SK-N-MC (cell line): ENCODE measurements around the gene CREB3L2.

Source experiments
- EZH2 ChIP-seq: fragments of 200-600 bp; sonication (generic); IDR thresholded peaks from one replicate; pipeline ENCODE4 v1.6.1; 2017; ENCODE audit warnings: antibody characterized with exemption
- POLR2AphosphoS5 ChIP-seq: IDR thresholded peaks from 2 replicates; pipeline ENCODE4 v1.6.1; 2012; ENCODE audit warnings: mild to moderate bottlenecking, low read depth, low read length, borderline replicate concordance

GRCh38 chr7:138029126-138029525 is 27.2 kb upstream of the CREB3L2 start:
- TF ChIP-seq EZH2 = no peak
- TF ChIP-seq POLR2AphosphoS5 = no peak
